B cell (primary cell): ENCODE results near the gene RTN4. TPM values are rescaled to one million over a fixed set of nuclear protein-coding genes. Genes with fewer than 3 reads are reported as not detected.

Experiments
- ATAC-seq: fragments of 200-7000 bp; cut with Tn5 transposase; one replicate; pipeline ENCODE4 v1.10.0; 2021; ENCODE audit warnings: low read depth, mild to moderate bottlenecking, moderate number of reproducible peaks, moderate library complexity
- CTCF ChIA-PET: fragments of 350-600 bp; sonication (Branson Sonifier 250); formaldehyde crosslinking; loops from one replicate; lab custom pipeline; 2021; ENCODE audit warnings: antibody characterized with exemption, inconsistent platforms; lab: Charles Lee
- POLR2A ChIA-PET: fragments of 350-600 bp; sonication (Branson Sonifier 250); formaldehyde crosslinking; loops from one replicate; lab custom pipeline; 2021; ENCODE audit warnings: antibody characterized with exemption; lab: Charles Lee
- DNase-seq: peaks from one replicate; pipeline ENCODE4 v3.0.0; 2013
- H2AFZ ChIP-seq: 2 replicates; pipeline ENCODE4 v1.6.1; 2012; ENCODE audit warnings: mild to moderate bottlenecking, low read depth, low read length; ENCODE audit not compliant: insufficient read depth, poor library complexity, severe bottlenecking
- H3K27ac ChIP-seq, 2 donors: 1 replicate in 1 of 2; 2 replicates in 1 of 2; pipeline ENCODE4 v1.5.1; 2012 to 2013; ENCODE audit warnings: low read length in 2 of 2, mild to moderate bottlenecking in 2 of 2, moderate library complexity in 1 of 2
- H3K27me3 ChIP-seq, 4 experiments: fragments of 200-600 bp in 1 of 4; sonication (generic) in 1 of 4; replicated peaks in 1 of 4; 1 replicate in 2 of 4; 2 replicates in 2 of 4; pipeline versions ENCODE4 v1.6.1 to v1.7.0; 2013 to 2016; ENCODE audit warnings: low read length in 3 of 4, mild to moderate bottlenecking in 2 of 4, mixed read lengths in 1 of 4, moderate library complexity in 1 of 4; ENCODE audit not compliant: insufficient read depth in 4 of 4, control insufficient read depth in 3 of 4; ENCODE audit errors: control extremely low read depth in 1 of 4
- H3K36me3 ChIP-seq, 2 experiments: replicated peaks in 1 of 2; 1 replicate in 1 of 2; 2 replicates in 1 of 2; pipeline versions ENCODE4 v1.6.1 to v1.7.1; 2013; ENCODE audit warnings: low read length in 1 of 2; ENCODE audit not compliant: insufficient read depth in 2 of 2, control insufficient read depth in 1 of 2; ENCODE audit errors: control extremely low read depth in 1 of 2, extremely low read depth in 1 of 2
- H3K4me1 ChIP-seq, 2 donors: fragments of 200-600 bp in 1 of 2; sonication (generic) in 1 of 2; 1 replicate in 1 of 2; 2 replicates in 1 of 2; pipeline versions ENCODE4 v1.5.1 to v1.6.1; 2013 to 2017; ENCODE audit warnings: low read length in 2 of 2; ENCODE audit not compliant: control insufficient read depth in 2 of 2, insufficient read depth in 2 of 2
- H3K4me2 ChIP-seq: replicated peaks from 2 replicates; pipeline ENCODE3; 2012; ENCODE audit warnings: mild to moderate bottlenecking, low read depth, low read length; ENCODE audit not compliant: poor library complexity, severe bottlenecking
- H3K4me3 ChIP-seq, 5 experiments: fragments of 200-600 bp in 1 of 5; sonication (generic) in 1 of 5; 1 replicate in 3 of 5; 2 replicates in 2 of 5; pipeline versions ENCODE4 v1.5.1 to v1.7.0; 2011 to 2016; ENCODE audit warnings: low read length in 4 of 5, mild to moderate bottlenecking in 4 of 5, low read depth in 2 of 5, control low read depth in 1 of 5, moderate library complexity in 1 of 5; ENCODE audit not compliant: insufficient read depth in 1 of 5; ENCODE audit errors: control extremely low read depth in 1 of 5, extremely low read depth in 1 of 5
- H3K79me2 ChIP-seq: fragments of 200-600 bp; sonication (generic); one replicate; pipeline ENCODE4 v1.6.0; 2016; ENCODE audit warnings: low read length; ENCODE audit not compliant: control insufficient read depth, insufficient read depth
- H3K9ac ChIP-seq: fragments of 200-600 bp; sonication (generic); 2 replicates; pipeline ENCODE4 v1.6.1; 2017; ENCODE audit warnings: mild to moderate bottlenecking, low read length, moderate library complexity
- H3K9me3 ChIP-seq, 3 donors: one replicate each; pipeline versions ENCODE4 v1.6.1 to v1.7.1; 2013; ENCODE audit warnings: low read length in 2 of 3; ENCODE audit not compliant: control insufficient read depth in 2 of 3, insufficient read depth in 1 of 3; ENCODE audit errors: control extremely low read depth in 1 of 3
- H4K20me1 ChIP-seq: 2 replicates; pipeline ENCODE4 v1.6.0; 2012; ENCODE audit warnings: mild to moderate bottlenecking, low read length; ENCODE audit not compliant: insufficient read depth, control insufficient read depth, poor library complexity, severe bottlenecking
- H3K27ac Mint-ChIP-seq: one replicate; pipeline ENCODE4 v1.8.0; 2021; ENCODE audit warnings: mixed read lengths
- H3K27me3 Mint-ChIP-seq: one replicate; pipeline ENCODE4 v1.8.0; 2021; ENCODE audit warnings: mixed read lengths
- H3K4me1 Mint-ChIP-seq: one replicate; pipeline ENCODE4 v1.8.0; 2021; ENCODE audit warnings: mixed read lengths
- H3K4me3 Mint-ChIP-seq: one replicate; pipeline ENCODE4 v1.8.0; 2021; ENCODE audit warnings: mixed read lengths
- H3K9me3 Mint-ChIP-seq: one replicate; pipeline ENCODE4 v1.8.0; 2022; ENCODE audit warnings: mixed read lengths; ENCODE audit not compliant: insufficient read depth
- CTCF ChIP-seq: fragments of 200-600 bp; IDR thresholded peaks from one replicate; pipeline ENCODE4 v1.8.0; 2022; ENCODE audit warnings: antibody characterized with exemption, mild to moderate bottlenecking
- EZH2 ChIP-seq: IDR thresholded peaks from 2 replicates; pipeline ENCODE4 v1.6.1; 2012; ENCODE audit warnings: borderline replicate concordance, low read depth, mild to moderate bottlenecking, moderate library complexity, low read length; ENCODE audit not compliant: insufficient read depth, poor library complexity, severe bottlenecking
- WGBS: methylation state at CpG from one replicate; pipeline ENCODE4 v1.1.5; 2013; ENCODE audit warnings: missing lambda C conversion rate; ENCODE audit not compliant: insufficient coverage; 5-methylcytosine and 5-hydroxymethylcytosine counted together
- intact Hi-C: fragments of 100-400 bp; cut with micrococcal nuclease; formaldehyde crosslinking; loops from one replicate; pipeline ENCODE4 v1.10.0; 2022
- polyA plus RNA-seq: library from polyadenylated mRNA; depleted of rRNA; stranded (reverse); fragments of >200 nt; gene quantifications from 2 replicates; pipeline ENCODE4 v1.2.3, GENCODE V29; 2012
- total RNA-seq, 2 donors: library from RNA; stranded (reverse); fragments of 120-200 nt in 1 of 2; gene quantifications; 1 replicate in 1 of 2; 2 replicates in 1 of 2; pipeline versions ENCODE4 v1.2.3 to v1.2.4, GENCODE V29; 2013 to 2022

Gene RTN4
- total and polyA plus RNA-seq, 2 donors (not counting 1 experiment from before 2014, with no cell fraction given) = 30.8 to 65.9 TPM

- Mint-ChIP-seq H3K9me3 (no peaks in the 10 kb centered on the region), H3K27me3 (no peaks in the 10 kb centered on the region), H3K4me3 (no peak overlapping the region), H3K27ac (no peak overlapping the region), H3K4me1 (no peaks in the 10 kb centered on the region)
- DNase-seq (no peak), ATAC-seq (no peak)
- no peak overlapping the region for H2AFZ ChIP-seq
- no peaks in the 10 kb centered on the region for H3K9me3 ChIP-seq
- H3K4me2 ChIP-seq = no peak overlapping the region
- intact Hi-C loops = no loop called here
- WGBS = no CpG with 5 or more reads among the region's 1 CpG
- POLR2A ChIA-PET = no interaction called here
- no peak overlapping the region for H3K9ac ChIP-seq
- no peaks in the 10 kb centered on the region for H3K4me1 ChIP-seq
- H3K27me3 ChIP-seq = no peaks in the 10 kb centered on the region
- H3K79me2 ChIP-seq = no peaks in the 10 kb centered on the region
- H4K20me1 ChIP-seq = no peaks in the 10 kb centered on the region
- TF ChIP-seq EZH2 (no peak), CTCF (no peak)
- H3K36me3 ChIP-seq = no peaks in the 10 kb centered on the region
- CTCF ChIA-PET = no interaction called here
- H3K4me3 ChIP-seq = no peak overlapping the region
- H3K27ac ChIP-seq = no peak overlapping the region
Observed at GRCh38 chr2:54944724-54945326, 105.4 kb downstream of the RTN4 start.

GRCh38 chr2:54942373-54942772 is 107.9 kb downstream of the RTN4 start:
- ATAC-seq (no peak), DNase-seq (no peak)
- no peak for TF ChIP-seq EZH2
- Histone ChIP-seq H3K27me3 (no peaks in the 10 kb centered on the region), H3K27ac (no peak overlapping the region), H3K9me3 (peaks cover 3 to 6% (median 3%) of the 10 kb centered on the region in 3 donors), H3K36me3 (no peaks in the 10 kb centered on the region), H3K4me2 (no peak overlapping the region), H3K4me3 (no peak overlapping the region), H3K9ac (no peak overlapping the region), H4K20me1 (no peaks in the 10 kb centered on the region), H3K4me1 (no peaks in the 10 kb centered on the region), H3K79me2 (no peaks in the 10 kb centered on the region), H2AFZ (no peak overlapping the region)
- no peak overlapping the region for H3K27ac Mint-ChIP-seq
- H3K9me3 Mint-ChIP-seq = peaks cover 3% of the 10 kb centered on the region
- WGBS = 67% methylated on average over 5 of the region's 5 CpGs
- no peaks in the 10 kb centered on the region for H3K4me1 Mint-ChIP-seq
- POLR2A ChIA-PET = no interaction called here
- intact Hi-C loops = no loop called here
- H3K4me3 Mint-ChIP-seq = no peak overlapping the region
- CTCF ChIA-PET = no interaction called here
- H3K27me3 Mint-ChIP-seq = no peaks in the 10 kb centered on the region
